ENCODE measurements around the gene RNF213.

Gene RNF213

GRCh38 chr17:80419255-80419654, 158.6 kb downstream of the RNF213 start:
- DNase-seq (ENCODE audit: low read depth in 2 of 2) = no peak

GRCh38 chr17:80421381-80422090, 160.9 kb downstream of the RNF213 start:
- no peak for DNase-seq (ENCODE audit: low read depth in 2 of 2)

- no peak for DNase-seq (ENCODE audit: low read depth in 2 of 2)
Observed at GRCh38 chr17:80422276-80422675, 161.6 kb downstream of the RNF213 start.

GRCh38 chr17:80422981-80423380, 162.3 kb downstream of the RNF213 start:
- no peak for DNase-seq (ENCODE audit: low read depth in 2 of 2)

GRCh38 chr17:80423536-80424225, 163.0 kb downstream of the RNF213 start:
- no peak for DNase-seq (ENCODE audit: low read depth in 2 of 2)

GRCh38 chr17:80424261-80424660, 163.6 kb downstream of the RNF213 start:
- DNase-seq (ENCODE audit: low read depth in 2 of 2) = no peak

GRCh38 chr17:80424878-80425765, 164.5 kb downstream of the RNF213 start:
- DNase-seq (ENCODE audit: low read depth in 2 of 2) = no peak

- no peak for DNase-seq (ENCODE audit: low read depth in 2 of 2)
Observed at GRCh38 chr17:80425835-80426426, 165.3 kb downstream of the RNF213 start.

- peak; percentile 77 to 78 for DNase-seq (ENCODE audit: low read depth in 2 of 2)
Observed at GRCh38 chr17:80426671-80427326, 166.1 kb downstream of the RNF213 start.

GRCh38 chr17:80427366-80428282, 167.0 kb downstream of the RNF213 start:
- DNase-seq (ENCODE audit: low read depth in 2 of 2) = no peak

GRCh38 chr17:80428363-80428762, 167.7 kb downstream of the RNF213 start:
- no peak for DNase-seq (ENCODE audit: low read depth in 2 of 2)

- no peak for DNase-seq (ENCODE audit: low read depth in 2 of 2)
Observed at GRCh38 chr17:80428796-80429195, 168.1 kb downstream of the RNF213 start.

GRCh38 chr17:80429356-80430275, 169.0 kb downstream of the RNF213 start:
- DNase-seq (ENCODE audit: low read depth in 2 of 2) = no peak

- DNase-seq (ENCODE audit: low read depth in 2 of 2) = no peak
Observed at GRCh38 chr17:80430446-80431245, 170.0 kb downstream of the RNF213 start.

- no peak for DNase-seq (ENCODE audit: low read depth in 2 of 2)
Observed at GRCh38 chr17:80431246-80432195, 170.9 kb downstream of the RNF213 start.

GRCh38 chr17:80432350-80432955, 171.8 kb downstream of the RNF213 start:
- DNase-seq (ENCODE audit: low read depth in 2 of 2) = no peak
